Stomach smooth muscle (tissue), 2 donors: Measurements from ENCODE around the gene LRRC8A.

ENCODE experiments used
- H3K27ac ChIP-seq: one replicate; pipeline ENCODE4 v1.7.0; 2013; ENCODE audit warnings: mild to moderate bottlenecking, low read length, inconsistent platforms
- H3K27me3 ChIP-seq, 2 donors: one replicate each; pipeline ENCODE4 v1.7.0; 2013; ENCODE audit warnings: low read length in 2 of 2; ENCODE audit not compliant: insufficient read depth in 2 of 2, control insufficient read depth in 1 of 2
- H3K36me3 ChIP-seq, 2 donors: one replicate each; pipeline ENCODE4 v1.7.0; 2013; ENCODE audit warnings: low read length in 2 of 2; ENCODE audit not compliant: control insufficient read depth in 2 of 2, insufficient read depth in 2 of 2
- H3K4me1 ChIP-seq: one replicate; pipeline ENCODE4 v1.7.0; 2013; ENCODE audit warnings: low read length; ENCODE audit not compliant: control insufficient read depth, insufficient read depth
- H3K4me3 ChIP-seq, 2 donors: one replicate each; pipeline ENCODE4 v1.7.0; 2013; ENCODE audit warnings: low read length in 2 of 2
- H3K9ac ChIP-seq, 2 donors: one replicate each; pipeline ENCODE4 v1.7.0; 2013; ENCODE audit warnings: low read length in 2 of 2, mild to moderate bottlenecking in 1 of 2
- H3K9me3 ChIP-seq, 2 donors: one replicate each; pipeline ENCODE4 v1.7.0; 2013; ENCODE audit warnings: low read length in 2 of 2; ENCODE audit not compliant: control insufficient read depth in 2 of 2
- donor health status: healthy.
- donor health status: Pancreatic carcinoma.

LRRC8A gene

GRCh38 chr9:128891321-128892220 lies 9.6 kb downstream of the LRRC8A start:
- H3K4me3 ChIP-seq, result peak overlapping the region in 1 of 2 donors; percentile 59
- H3K9me3 ChIP-seq, result no peaks in the 10 kb centered on the region
- H3K4me1 ChIP-seq, result peaks cover 36% of the 10 kb centered on the region
- H3K36me3 ChIP-seq, result peaks cover 15 to 20% of the 10 kb centered on the region in 2 donors
- peak overlapping the region; percentile 75 for H3K27ac ChIP-seq
- H3K9ac ChIP-seq, result peak overlapping the region in 1 of 2 donors; percentile 47
- H3K27me3 ChIP-seq, result no peaks in the 10 kb centered on the region

DNA sequence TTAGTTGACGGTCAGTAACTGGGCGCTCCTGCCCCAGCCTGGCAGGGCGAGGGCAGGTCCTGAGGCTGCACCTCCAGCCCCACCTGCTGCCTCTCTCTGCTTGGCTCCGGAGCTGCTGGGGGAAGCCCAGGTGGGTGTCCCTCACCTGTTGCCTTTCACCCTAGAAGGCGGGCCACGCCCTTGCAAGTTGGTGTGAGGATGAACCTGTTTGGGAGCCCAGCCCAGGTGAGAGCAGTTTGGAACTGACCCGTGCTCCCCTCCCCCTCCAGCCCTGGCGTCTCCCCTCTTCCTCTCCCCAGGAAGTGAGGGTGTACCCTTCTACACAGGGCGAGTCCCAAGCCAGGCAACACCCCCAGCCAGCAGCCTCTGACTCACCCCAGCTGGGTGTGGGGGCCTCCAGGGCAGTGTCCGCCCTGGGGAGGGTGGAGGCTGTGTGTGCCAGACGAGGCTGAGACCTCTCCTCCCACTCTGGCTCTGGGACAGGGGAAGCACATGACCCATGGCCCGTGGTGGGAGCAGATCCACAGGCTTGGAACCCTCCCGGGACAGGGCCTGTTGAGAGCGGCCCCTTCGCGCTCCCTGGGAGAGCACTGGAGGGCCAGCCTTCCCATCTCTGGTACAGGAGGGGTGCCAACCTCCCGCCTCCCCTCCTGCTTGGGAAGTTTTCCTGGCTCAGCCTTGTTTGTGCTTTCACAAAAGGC lies 10.4 kb downstream of the LRRC8A start:
- peaks cover 36% of the 10 kb centered on the region for H3K4me1 ChIP-seq
- H3K9me3 ChIP-seq, result no peaks in the 10 kb centered on the region
- peak overlapping the region; percentile 37 to 58 for H3K9ac ChIP-seq
- peaks cover 15 to 17% of the 10 kb centered on the region in 2 donors for H3K36me3 ChIP-seq
- peak overlapping the region; percentile 29 to 59 for H3K4me3 ChIP-seq
- no peaks in the 10 kb centered on the region for H3K27me3 ChIP-seq
- peak overlapping the region; percentile 75 for H3K27ac ChIP-seq

GRCh38 chr9:128893354-128893753 lies 11.4 kb downstream of the LRRC8A start:
- peaks cover 29% of the 10 kb centered on the region for H3K4me1 ChIP-seq

GRCh38 chr9:128894764-128895163 lies 12.8 kb downstream of the LRRC8A start:
- Histone ChIP-seq H3K27ac (no peak overlapping the region), H3K4me3 (no peak overlapping the region), H3K4me1 (peaks cover 24% of the 10 kb centered on the region), H3K9ac (no peak overlapping the region), H3K36me3 (peaks cover 15 to 18% of the 10 kb centered on the region in 2 donors), H3K27me3 (no peaks in the 10 kb centered on the region), H3K9me3 (no peaks in the 10 kb centered on the region)

More at GRCh38 chr9:128893354-128893753, 11.4 kb downstream of the LRRC8A start:
- Histone ChIP-seq H3K9ac (peak overlapping the region in 1 of 2 donors; percentile 37), H3K27me3 (no peaks in the 10 kb centered on the region), H3K4me3 (peak overlapping the region in 1 of 2 donors; percentile 59), H3K36me3 (peaks cover 15 to 17% of the 10 kb centered on the region in 2 donors), H3K27ac (peak overlapping the region; percentile 75), H3K9me3 (no peaks in the 10 kb centered on the region)

DNA sequence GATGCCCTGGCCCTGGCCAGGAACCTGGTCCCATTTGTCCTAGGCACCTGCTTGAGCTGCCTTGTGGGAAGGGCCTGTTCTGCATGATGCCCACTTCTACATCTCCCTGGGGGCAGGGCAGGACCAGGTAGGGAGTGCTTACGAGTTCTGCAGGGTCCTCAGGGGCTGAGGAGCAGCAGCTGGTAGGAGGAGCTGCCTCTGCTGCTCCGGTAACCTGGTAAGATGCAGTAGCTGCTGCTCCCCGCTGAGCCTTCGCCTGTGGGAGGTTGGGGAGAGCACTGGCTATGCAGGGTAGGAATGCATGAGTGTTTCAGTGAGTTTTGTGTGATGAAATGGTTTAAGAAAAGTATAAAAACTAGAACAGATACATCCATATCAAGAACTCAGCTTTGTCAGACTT lies 13.6 kb downstream of the LRRC8A start:
- Histone ChIP-seq H3K9ac (no peak overlapping the region), H3K27me3 (no peaks in the 10 kb centered on the region), H3K27ac (no peak overlapping the region), H3K36me3 (peaks cover 13 to 18% of the 10 kb centered on the region in 2 donors), H3K4me3 (no peak overlapping the region), H3K9me3 (no peaks in the 10 kb centered on the region), H3K4me1 (peaks cover 24% of the 10 kb centered on the region)

DNA sequence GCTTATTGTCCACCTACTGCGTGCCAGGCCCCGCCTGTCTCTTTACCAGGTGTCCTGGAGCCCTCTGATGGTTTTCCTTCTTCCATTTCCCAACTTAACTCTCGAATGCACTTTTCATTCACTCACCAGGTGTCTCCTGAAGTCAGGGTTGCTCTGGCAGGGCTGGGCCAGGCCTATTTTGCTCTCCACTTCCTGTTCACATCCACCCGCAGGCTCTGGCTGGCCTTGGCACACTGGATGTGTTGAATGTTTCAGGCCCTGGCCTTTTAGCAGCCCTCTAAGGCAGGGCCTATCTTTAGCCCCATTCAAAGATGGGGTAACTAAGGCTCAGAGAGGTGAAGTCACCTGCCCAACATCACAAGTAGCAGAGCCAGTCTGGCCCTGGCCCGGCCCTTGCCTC lies 16.4 kb downstream of the LRRC8A start:
- Histone ChIP-seq H3K4me3 (no peak overlapping the region), H3K9ac (no peak overlapping the region), H3K36me3 (peaks cover 10 to 14% of the 10 kb centered on the region in 2 donors), H3K4me1 (peaks cover 6% of the 10 kb centered on the region), H3K27ac (no peak overlapping the region), H3K9me3 (no peaks in the 10 kb centered on the region), H3K27me3 (no peaks in the 10 kb centered on the region)

DNA sequence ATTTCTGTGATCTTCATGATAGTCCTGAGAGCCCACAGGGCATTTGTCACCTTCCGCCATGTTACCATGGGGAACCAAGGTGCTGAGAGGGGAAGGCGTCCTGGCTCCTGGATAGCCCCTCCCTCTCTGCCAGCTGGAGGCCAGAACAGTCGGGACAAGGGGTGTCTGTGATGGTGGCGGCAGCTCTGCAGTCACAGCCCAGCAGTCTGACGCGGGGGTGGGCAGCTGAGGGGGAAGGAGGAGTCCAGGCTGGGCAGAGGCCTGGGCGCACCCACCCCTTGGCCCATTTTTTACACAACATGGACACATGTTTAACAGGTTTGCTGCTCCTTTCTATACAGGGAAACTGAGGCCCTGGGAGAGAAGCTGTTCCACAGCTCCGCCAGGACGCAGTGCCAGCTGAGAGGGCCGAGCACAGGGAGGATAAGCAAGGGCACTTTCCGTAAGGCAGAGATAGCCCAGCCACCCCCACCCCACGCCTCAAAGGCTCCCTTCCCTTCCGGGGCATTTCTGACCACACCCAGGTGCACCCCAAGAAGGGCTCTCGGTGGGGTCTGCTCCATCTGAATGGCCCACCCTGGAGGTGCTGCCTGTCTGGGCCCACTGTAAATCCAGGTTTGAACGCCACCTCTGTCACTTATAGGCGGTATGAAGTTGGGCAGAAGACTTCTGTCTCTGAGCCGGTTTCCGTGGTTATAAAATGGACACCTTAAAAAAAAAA lies 17.1 kb downstream of the LRRC8A start:
- Histone ChIP-seq H3K9me3 (no peaks in the 10 kb centered on the region), H3K4me3 (no peak overlapping the region), H3K4me1 (peaks cover 5% of the 10 kb centered on the region), H3K9ac (no peak overlapping the region), H3K36me3 (peaks cover 10 to 14% of the 10 kb centered on the region in 2 donors), H3K27ac (no peak overlapping the region), H3K27me3 (no peaks in the 10 kb centered on the region)

DNA sequence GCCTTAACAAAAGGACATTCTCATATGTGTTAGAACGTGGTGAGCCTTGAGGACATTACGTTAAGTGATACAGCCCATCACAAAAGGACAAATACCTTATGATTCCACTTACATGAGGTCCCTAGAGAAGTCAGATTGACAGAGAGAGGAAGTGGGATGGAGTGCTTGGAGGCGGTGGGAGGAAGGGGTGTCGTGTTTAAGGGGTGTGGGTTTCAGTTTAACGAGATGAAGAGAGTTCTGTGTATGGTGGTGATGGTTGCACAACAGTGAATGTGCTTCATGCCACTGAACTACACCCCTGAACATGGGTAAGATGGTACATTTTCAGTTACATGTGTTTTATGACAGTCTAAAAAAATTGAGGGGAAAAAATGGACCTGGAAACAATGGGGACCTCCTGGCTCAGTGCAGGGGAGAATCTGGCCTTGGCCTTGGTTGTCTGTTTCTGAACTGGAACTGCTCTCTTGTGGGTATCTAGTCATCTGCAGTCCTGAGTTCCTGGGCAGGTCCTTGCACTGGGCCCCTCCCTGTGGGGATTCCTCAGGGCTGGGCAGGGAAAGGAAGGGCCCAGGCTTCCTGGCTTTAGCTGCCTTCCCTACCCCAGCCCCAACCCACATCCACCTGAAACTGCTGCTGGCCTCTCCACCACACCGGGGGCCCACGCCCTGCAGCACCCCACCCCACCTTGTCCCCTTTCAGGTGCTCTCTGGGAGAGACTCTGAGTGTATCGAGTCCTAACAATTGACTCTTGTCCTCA lies 17.8 kb downstream of the LRRC8A start:
- H3K4me1 ChIP-seq, result peaks cover 5% of the 10 kb centered on the region
- H3K27me3 ChIP-seq, result no peaks in the 10 kb centered on the region
- H3K9me3 ChIP-seq, result no peaks in the 10 kb centered on the region
- H3K9ac ChIP-seq, result no peak overlapping the region
- no peak overlapping the region for H3K27ac ChIP-seq
- H3K36me3 ChIP-seq, result peaks cover 10 to 14% of the 10 kb centered on the region in 2 donors
- H3K4me3 ChIP-seq, result no peak overlapping the region

DNA sequence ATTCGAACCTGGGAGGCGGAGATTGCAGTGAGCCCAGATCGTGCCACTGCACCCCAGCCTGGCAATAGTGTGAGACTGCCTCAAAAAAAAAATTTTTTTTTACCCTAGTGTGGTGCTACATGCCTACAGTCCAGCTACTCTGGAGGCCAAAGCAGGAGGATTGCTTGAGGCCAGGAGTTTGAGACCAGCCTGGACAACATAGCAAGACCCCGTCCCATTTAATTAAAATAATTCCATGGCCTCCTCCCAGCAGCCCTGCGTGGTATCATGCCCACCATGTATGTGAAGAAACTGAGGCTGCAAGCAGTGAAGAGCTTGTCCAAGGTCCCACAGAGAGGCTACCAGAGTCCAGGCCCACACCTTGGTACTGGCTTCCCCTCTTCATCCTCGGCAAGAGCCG lies 19.4 kb downstream of the LRRC8A start:
- no peak overlapping the region for H3K9ac ChIP-seq
- H3K4me3 ChIP-seq, result no peak overlapping the region
- no peaks in the 10 kb centered on the region for H3K9me3 ChIP-seq
- H3K4me1 ChIP-seq, result peaks cover 5% of the 10 kb centered on the region
- peaks cover 5 to 9% of the 10 kb centered on the region in 2 donors for H3K36me3 ChIP-seq
- no peaks in the 10 kb centered on the region for H3K27me3 ChIP-seq
- no peak overlapping the region for H3K27ac ChIP-seq

GRCh38 chr9:128901822-128902221 lies 19.9 kb downstream of the LRRC8A start:
- peaks cover 5% of the 10 kb centered on the region for H3K4me1 ChIP-seq
- H3K27me3 ChIP-seq, result no peaks in the 10 kb centered on the region
- H3K9me3 ChIP-seq, result no peaks in the 10 kb centered on the region
- H3K9ac ChIP-seq, result no peak overlapping the region
- H3K36me3 ChIP-seq, result peaks cover 5 to 9% of the 10 kb centered on the region in 2 donors
- no peak overlapping the region for H3K27ac ChIP-seq
- H3K4me3 ChIP-seq, result no peak overlapping the region
